A673 (cell line): ENCODE data around the gene PREX1.

Experiments used
- EZH2 ChIP-seq: fragments of 200-600 bp; sonication (generic); IDR thresholded peaks from 2 replicates; pipeline ENCODE4 v1.6.1; 2017; ENCODE audit warnings: borderline replicate concordance, low read depth, mild to moderate bottlenecking, mixed read lengths, antibody characterized with exemption, low read length; ENCODE audit not compliant: poor library complexity, severe bottlenecking
- TF ChIP-seq, protein P1 (sequence below): fragments of 300-800, 200-600 bp; sonication (generic); conservative IDR thresholded peaks from 2 replicates; pipeline ENCODE4 v1.5.1; 2017; ENCODE audit warnings: low read depth, mild to moderate bottlenecking, antibody characterized with exemption, low read length, moderate library complexity, mixed read lengths

DNA sequence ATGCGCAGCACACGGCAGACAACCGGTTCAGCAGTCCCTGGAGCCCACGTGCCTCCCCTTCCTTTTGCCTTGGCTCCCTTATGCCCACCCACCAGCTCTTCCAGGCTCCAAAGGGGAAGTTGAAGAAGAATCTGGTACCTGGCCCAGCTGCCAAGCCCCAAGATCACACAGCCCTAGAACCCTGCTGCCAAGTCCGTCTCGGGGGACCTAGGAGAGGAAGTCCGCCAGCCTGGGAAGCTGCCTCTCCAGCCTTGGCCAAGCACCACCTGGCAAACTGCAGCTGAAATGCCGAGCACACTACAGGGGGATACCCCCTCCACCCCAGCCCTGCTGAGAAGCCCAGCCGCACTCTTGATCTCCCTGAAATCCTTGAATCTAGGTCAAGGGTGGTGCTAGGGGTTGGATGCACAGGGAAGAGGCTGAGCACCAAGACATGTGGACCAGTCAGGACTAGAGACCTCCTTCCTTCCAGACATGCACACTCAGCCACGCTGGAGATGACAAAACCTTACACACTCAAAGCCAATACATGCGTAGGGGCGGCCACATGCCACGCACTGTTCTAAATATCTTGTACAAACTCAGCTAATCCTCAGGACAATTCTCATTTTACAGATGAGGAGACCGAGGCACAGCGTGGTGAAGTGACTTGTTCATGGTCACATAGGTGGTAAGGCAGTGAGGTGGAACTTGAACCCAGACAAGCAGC is 124.1 kb downstream of the PREX1 start:
- TF ChIP-seq, protein P1, sequence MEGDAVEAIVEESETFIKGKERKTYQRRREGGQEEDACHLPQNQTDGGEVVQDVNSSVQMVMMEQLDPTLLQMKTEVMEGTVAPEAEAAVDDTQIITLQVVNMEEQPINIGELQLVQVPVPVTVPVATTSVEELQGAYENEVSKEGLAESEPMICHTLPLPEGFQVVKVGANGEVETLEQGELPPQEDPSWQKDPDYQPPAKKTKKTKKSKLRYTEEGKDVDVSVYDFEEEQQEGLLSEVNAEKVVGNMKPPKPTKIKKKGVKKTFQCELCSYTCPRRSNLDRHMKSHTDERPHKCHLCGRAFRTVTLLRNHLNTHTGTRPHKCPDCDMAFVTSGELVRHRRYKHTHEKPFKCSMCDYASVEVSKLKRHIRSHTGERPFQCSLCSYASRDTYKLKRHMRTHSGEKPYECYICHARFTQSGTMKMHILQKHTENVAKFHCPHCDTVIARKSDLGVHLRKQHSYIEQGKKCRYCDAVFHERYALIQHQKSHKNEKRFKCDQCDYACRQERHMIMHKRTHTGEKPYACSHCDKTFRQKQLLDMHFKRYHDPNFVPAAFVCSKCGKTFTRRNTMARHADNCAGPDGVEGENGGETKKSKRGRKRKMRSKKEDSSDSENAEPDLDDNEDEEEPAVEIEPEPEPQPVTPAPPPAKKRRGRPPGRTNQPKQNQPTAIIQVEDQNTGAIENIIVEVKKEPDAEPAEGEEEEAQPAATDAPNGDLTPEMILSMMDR, result no peak
- TF ChIP-seq EZH2, result no peak
